ENCODE data around the gene TEX13D. TPM values are rescaled to one million over a fixed set of nuclear protein-coding genes. Genes with fewer than 3 reads are reported as not detected.

The TEX13D gene
- total and polyA plus RNA-seq, 2 experiments from 2014 or later = not detected

DNA sequence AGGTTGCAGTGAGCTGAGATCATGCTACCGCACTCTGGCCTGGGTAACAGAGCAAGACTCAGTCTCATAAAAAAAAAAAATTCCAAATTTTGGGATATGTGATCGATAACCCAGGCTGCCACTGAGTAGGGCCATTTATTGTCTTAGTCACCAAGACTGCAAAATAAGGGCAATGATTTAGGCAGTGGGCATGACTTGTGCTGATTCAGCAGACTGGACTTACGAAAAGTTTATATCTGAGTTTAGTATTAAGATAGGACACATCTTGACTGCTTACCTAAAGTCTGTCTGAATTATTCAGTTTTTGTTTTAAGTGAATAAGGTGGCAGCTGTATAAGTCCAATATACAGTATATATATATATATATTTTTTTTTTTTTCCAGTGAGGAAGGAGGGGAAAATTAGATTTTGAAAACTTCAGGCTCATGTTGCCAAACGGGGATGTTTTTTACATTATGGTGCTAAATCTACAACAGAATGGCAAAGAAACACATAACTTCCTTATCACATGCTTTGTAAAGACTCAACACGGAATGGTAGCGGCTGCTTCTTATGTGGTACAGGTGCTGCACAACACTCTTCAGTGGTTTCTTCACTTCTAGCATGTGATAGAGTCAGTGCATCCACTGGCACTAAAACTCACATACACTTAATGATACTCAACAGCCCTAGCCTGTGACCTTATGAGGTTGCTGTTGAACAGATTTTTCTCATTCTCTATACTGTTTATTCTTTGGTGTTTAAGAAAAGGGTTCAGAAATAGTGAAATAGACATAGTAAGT lies 6.5 kb downstream of the TEX13D start (continued):
- TF ChIP-seq, protein P1, sequence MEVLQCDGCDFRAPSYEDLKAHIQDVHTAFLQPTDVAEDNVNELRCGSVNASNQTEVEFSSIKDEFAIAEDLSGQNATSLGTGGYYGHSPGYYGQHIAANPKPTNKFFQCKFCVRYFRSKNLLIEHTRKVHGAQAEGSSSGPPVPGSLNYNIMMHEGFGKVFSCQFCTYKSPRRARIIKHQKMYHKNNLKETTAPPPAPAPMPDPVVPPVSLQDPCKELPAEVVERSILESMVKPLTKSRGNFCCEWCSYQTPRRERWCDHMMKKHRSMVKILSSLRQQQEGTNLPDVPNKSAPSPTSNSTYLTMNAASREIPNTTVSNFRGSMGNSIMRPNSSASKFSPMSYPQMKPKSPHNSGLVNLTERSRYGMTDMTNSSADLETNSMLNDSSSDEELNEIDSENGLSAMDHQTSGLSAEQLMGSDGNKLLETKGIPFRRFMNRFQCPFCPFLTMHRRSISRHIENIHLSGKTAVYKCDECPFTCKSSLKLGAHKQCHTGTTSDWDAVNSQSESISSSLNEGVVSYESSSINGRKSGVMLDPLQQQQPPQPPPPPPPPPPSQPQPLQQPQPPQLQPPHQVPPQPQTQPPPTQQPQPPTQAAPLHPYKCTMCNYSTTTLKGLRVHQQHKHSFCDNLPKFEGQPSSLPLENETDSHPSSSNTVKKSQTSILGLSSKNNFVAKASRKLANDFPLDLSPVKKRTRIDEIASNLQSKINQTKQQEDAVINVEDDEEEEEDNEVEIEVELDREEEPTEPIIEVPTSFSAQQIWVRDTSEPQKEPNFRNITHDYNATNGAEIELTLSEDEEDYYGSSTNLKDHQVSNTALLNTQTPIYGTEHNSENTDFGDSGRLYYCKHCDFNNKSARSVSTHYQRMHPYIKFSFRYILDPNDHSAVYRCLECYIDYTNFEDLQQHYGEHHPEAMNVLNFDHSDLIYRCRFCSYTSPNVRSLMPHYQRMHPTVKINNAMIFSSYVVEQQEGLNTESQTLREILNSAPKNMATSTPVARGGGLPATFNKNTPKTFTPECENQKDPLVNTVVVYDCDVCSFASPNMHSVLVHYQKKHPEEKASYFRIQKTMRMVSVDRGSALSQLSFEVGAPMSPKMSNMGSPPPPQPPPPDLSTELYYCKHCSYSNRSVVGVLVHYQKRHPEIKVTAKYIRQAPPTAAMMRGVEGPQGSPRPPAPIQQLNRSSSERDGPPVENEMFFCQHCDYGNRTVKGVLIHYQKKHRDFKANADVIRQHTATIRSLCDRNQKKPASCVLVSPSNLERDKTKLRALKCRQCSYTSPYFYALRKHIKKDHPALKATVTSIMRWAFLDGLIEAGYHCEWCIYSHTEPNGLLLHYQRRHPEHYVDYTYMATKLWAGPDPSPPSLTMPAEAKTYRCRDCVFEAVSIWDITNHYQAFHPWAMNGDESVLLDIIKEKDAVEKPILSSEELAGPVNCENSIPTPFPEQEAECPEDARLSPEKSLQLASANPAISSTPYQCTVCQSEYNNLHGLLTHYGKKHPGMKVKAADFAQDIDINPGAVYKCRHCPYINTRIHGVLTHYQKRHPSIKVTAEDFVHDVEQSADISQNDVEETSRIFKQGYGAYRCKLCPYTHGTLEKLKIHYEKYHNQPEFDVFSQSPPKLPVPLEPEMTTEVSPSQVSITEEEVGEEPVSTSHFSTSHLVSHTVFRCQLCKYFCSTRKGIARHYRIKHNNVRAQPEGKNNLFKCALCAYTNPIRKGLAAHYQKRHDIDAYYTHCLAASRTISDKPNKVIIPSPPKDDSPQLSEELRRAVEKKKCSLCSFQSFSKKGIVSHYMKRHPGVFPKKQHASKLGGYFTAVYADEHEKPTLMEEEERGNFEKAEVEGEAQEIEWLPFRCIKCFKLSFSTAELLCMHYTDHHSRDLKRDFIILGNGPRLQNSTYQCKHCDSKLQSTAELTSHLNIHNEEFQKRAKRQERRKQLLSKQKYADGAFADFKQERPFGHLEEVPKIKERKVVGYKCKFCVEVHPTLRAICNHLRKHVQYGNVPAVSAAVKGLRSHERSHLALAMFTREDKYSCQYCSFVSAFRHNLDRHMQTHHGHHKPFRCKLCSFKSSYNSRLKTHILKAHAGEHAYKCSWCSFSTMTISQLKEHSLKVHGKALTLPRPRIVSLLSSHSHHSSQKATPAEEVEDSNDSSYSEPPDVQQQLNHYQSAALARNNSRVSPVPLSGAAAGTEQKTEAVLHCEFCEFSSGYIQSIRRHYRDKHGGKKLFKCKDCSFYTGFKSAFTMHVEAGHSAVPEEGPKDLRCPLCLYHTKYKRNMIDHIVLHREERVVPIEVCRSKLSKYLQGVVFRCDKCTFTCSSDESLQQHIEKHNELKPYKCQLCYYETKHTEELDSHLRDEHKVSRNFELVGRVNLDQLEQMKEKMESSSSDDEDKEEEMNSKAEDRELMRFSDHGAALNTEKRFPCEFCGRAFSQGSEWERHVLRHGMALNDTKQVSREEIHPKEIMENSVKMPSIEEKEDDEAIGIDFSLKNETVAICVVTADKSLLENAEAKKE (CRISPR knock-in tag; IDR thresholded peaks at IDR 0.05) = no peak
- TF ChIP-seq, protein P2, sequence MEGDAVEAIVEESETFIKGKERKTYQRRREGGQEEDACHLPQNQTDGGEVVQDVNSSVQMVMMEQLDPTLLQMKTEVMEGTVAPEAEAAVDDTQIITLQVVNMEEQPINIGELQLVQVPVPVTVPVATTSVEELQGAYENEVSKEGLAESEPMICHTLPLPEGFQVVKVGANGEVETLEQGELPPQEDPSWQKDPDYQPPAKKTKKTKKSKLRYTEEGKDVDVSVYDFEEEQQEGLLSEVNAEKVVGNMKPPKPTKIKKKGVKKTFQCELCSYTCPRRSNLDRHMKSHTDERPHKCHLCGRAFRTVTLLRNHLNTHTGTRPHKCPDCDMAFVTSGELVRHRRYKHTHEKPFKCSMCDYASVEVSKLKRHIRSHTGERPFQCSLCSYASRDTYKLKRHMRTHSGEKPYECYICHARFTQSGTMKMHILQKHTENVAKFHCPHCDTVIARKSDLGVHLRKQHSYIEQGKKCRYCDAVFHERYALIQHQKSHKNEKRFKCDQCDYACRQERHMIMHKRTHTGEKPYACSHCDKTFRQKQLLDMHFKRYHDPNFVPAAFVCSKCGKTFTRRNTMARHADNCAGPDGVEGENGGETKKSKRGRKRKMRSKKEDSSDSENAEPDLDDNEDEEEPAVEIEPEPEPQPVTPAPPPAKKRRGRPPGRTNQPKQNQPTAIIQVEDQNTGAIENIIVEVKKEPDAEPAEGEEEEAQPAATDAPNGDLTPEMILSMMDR (conservative IDR thresholded peaks at IDR 0.05; ENCODE audit: low read depth in 2 of 2) = no peak
- TF ChIP-seq, protein P3, sequence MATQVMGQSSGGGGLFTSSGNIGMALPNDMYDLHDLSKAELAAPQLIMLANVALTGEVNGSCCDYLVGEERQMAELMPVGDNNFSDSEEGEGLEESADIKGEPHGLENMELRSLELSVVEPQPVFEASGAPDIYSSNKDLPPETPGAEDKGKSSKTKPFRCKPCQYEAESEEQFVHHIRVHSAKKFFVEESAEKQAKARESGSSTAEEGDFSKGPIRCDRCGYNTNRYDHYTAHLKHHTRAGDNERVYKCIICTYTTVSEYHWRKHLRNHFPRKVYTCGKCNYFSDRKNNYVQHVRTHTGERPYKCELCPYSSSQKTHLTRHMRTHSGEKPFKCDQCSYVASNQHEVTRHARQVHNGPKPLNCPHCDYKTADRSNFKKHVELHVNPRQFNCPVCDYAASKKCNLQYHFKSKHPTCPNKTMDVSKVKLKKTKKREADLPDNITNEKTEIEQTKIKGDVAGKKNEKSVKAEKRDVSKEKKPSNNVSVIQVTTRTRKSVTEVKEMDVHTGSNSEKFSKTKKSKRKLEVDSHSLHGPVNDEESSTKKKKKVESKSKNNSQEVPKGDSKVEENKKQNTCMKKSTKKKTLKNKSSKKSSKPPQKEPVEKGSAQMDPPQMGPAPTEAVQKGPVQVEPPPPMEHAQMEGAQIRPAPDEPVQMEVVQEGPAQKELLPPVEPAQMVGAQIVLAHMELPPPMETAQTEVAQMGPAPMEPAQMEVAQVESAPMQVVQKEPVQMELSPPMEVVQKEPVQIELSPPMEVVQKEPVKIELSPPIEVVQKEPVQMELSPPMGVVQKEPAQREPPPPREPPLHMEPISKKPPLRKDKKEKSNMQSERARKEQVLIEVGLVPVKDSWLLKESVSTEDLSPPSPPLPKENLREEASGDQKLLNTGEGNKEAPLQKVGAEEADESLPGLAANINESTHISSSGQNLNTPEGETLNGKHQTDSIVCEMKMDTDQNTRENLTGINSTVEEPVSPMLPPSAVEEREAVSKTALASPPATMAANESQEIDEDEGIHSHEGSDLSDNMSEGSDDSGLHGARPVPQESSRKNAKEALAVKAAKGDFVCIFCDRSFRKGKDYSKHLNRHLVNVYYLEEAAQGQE (IDR thresholded peaks at IDR 0.05; ENCODE audit: unreplicated experiment) = no peak
- no peak for TF ChIP-seq EZH2 (IDR thresholded peaks at IDR 0.05; ENCODE audit: low read depth, unreplicated experiment)
- TF ChIP-seq POLR2AphosphoS5 (IDR thresholded peaks at IDR 0.05; ENCODE audit: low read depth) = no peak
- no peak for TF ChIP-seq EZH2phosphoT487 (IDR thresholded peaks at IDR 0.05; ENCODE audit: unreplicated experiment)
